ENCODE measurements around the gene AMN. TPM values are rescaled to one million over a fixed set of nuclear protein-coding genes. Genes with fewer than 3 reads are reported as not detected.

AMN gene
- total RNA-seq, 2 donors from 2014 or later, result 1.9 to 3.2 TPM

- H3K4me3 ChIP-seq (ENCODE audit: low read length), result no peak overlapping the region
- no peaks in the 10 kb centered on the region for H3K9me3 Mint-ChIP-seq
- H3K27ac ChIP-seq (ENCODE audit: low read depth, low read length), result no peak overlapping the region
Observed at GRCh38 chr14:102973706-102974285, 51.3 kb downstream of the AMN start.

GRCh38 chr14:102975662-102976061 lies 53.2 kb downstream of the AMN start:
- no peak overlapping the region for H3K9ac ChIP-seq (ENCODE audit: extremely low read depth, low read length, poor library complexity, severe bottlenecking)
- Mint-ChIP-seq H3K27me3 (ENCODE audit: insufficient read depth) (no peaks in the 10 kb centered on the region), H3K36me3 (ENCODE audit: low read depth) (peaks cover 74% of the 10 kb centered on the region), H3K4me1 (peaks cover 14% of the 10 kb centered on the region), H3K9me3 (no peaks in the 10 kb centered on the region), H3K4me3 (no peak overlapping the region), H3K27ac (no peak overlapping the region)
- DNase-seq, result peak; percentile 61
- TF ChIP-seq CTCF (conservative IDR thresholded peaks at IDR 0.05), result peak; percentile 50
- H3K27ac ChIP-seq (ENCODE audit: low read depth, low read length), result no peak overlapping the region
- peaks cover 86% of the 10 kb centered on the region for H3K36me3 ChIP-seq (ENCODE audit: control insufficient read depth, insufficient read depth, low read length)
- WGBS, 2 experiments (ENCODE audit: insufficient coverage in 1 of 2, insufficient read length in 1 of 2), result 94 to 95% methylated on average over 14 to 17 of the region's 17 CpGs
- H3K4me3 ChIP-seq (ENCODE audit: low read length), result no peak overlapping the region
- H3K9me3 ChIP-seq (ENCODE audit: control insufficient read depth, low read length), result no peaks in the 10 kb centered on the region
- H3K4me1 ChIP-seq (ENCODE audit: control insufficient read depth, insufficient read depth, low read length), result no peaks in the 10 kb centered on the region
- no peaks in the 10 kb centered on the region for H3K27me3 ChIP-seq (ENCODE audit: control insufficient read depth, insufficient read depth, low read length, poor library complexity, severe bottlenecking)

More at GRCh38 chr14:102973706-102974285, 51.3 kb downstream of the AMN start:
- 85 to 88% methylated on average over 8 to 22 of the region's 22 CpGs for WGBS, 2 experiments (ENCODE audit: insufficient coverage in 1 of 2, insufficient read length in 1 of 2)
- Mint-ChIP-seq H3K4me3 (no peak overlapping the region), H3K36me3 (ENCODE audit: low read depth) (peaks cover 75% of the 10 kb centered on the region), H3K27me3 (ENCODE audit: insufficient read depth) (no peaks in the 10 kb centered on the region), H3K27ac (no peak overlapping the region), H3K4me1 (peaks cover 15% of the 10 kb centered on the region)
- peaks cover 86% of the 10 kb centered on the region for H3K36me3 ChIP-seq (ENCODE audit: control insufficient read depth, insufficient read depth, low read length)
- H3K27me3 ChIP-seq (ENCODE audit: control insufficient read depth, insufficient read depth, low read length, poor library complexity, severe bottlenecking), result no peaks in the 10 kb centered on the region
- DNase-seq, result no peak
- H3K9me3 ChIP-seq (ENCODE audit: control insufficient read depth, low read length), result no peaks in the 10 kb centered on the region
- no peak overlapping the region for H3K9ac ChIP-seq (ENCODE audit: extremely low read depth, low read length, poor library complexity, severe bottlenecking)
- TF ChIP-seq CTCF (conservative IDR thresholded peaks at IDR 0.05), result no peak
- no peaks in the 10 kb centered on the region for H3K4me1 ChIP-seq (ENCODE audit: control insufficient read depth, insufficient read depth, low read length)

- H3K4me1 Mint-ChIP-seq, result peaks cover 10% of the 10 kb centered on the region
- Histone ChIP-seq H3K9ac (ENCODE audit: extremely low read depth, low read length, poor library complexity, severe bottlenecking) (no peak overlapping the region), H3K4me1 (ENCODE audit: control insufficient read depth, insufficient read depth, low read length) (no peaks in the 10 kb centered on the region), H3K4me3 (ENCODE audit: low read length) (no peak overlapping the region), H3K27ac (ENCODE audit: low read depth, low read length) (peak overlapping the region; percentile 5), H3K9me3 (ENCODE audit: control insufficient read depth, low read length) (no peaks in the 10 kb centered on the region), H3K27me3 (ENCODE audit: control insufficient read depth, insufficient read depth, low read length, poor library complexity, severe bottlenecking) (no peaks in the 10 kb centered on the region), H3K36me3 (ENCODE audit: control insufficient read depth, insufficient read depth, low read length) (peaks cover 84% of the 10 kb centered on the region)
- no peak for DNase-seq
- H3K27ac Mint-ChIP-seq, result no peak overlapping the region
- no peak for TF ChIP-seq CTCF (conservative IDR thresholded peaks at IDR 0.05)
- H3K36me3 Mint-ChIP-seq (ENCODE audit: low read depth), result peaks cover 75% of the 10 kb centered on the region
- no peaks in the 10 kb centered on the region for H3K9me3 Mint-ChIP-seq
- WGBS, 2 experiments (ENCODE audit: insufficient coverage in 1 of 2, insufficient read length in 1 of 2), result 91 to 93% methylated on average over 6 to 8 of the region's 8 CpGs
- H3K4me3 Mint-ChIP-seq, result no peak overlapping the region
- H3K27me3 Mint-ChIP-seq (ENCODE audit: insufficient read depth), result no peaks in the 10 kb centered on the region
Observed at GRCh38 chr14:102977475-102977874, 55.0 kb downstream of the AMN start.
